Activated T-cell treated with anti-CD3 and anti-CD28 coated beads for 24 hours (primary cell): Measurements from ENCODE around the gene ARSJ.

Experiments
- DNase-seq: peaks from one replicate; pipeline ENCODE4 v3.0.0-alpha.2; 2020; ENCODE audit warnings: low read depth

The ARSJ gene

GRCh38 chr4:113987382-113987941 is 8.0 kb upstream of the ARSJ start:
- DNase-seq: no peak

GRCh38 chr4:113982181-113982580 is 2.7 kb upstream of the ARSJ start:
- DNase-seq: no peak

- DNase-seq: no peak
Measured at GRCh38 chr4:113981591-113981990, 2.1 kb upstream of the ARSJ start.

- no peak for DNase-seq
Measured at GRCh38 chr4:113979905-113980615, 613 bp upstream of the ARSJ start.

GRCh38 chr4:113978561-113979147 is 793 bp downstream of the ARSJ start:
- DNase-seq: no peak

- DNase-seq: no peak
Measured at GRCh38 chr4:113978105-113978504, 1.3 kb downstream of the ARSJ start.

- DNase-seq: no peak
Measured at GRCh38 chr4:113977526-113977855, 2.0 kb downstream of the ARSJ start.

- no peak for DNase-seq
Measured at GRCh38 chr4:113976741-113977525, 2.5 kb downstream of the ARSJ start.

GRCh38 chr4:113975578-113975977 is 3.9 kb downstream of the ARSJ start:
- no peak for DNase-seq

GRCh38 chr4:113974467-113974866 is 5.0 kb downstream of the ARSJ start:
- no peak for DNase-seq

- DNase-seq: no peak
Measured at GRCh38 chr4:113973345-113973744, 6.1 kb downstream of the ARSJ start.

GRCh38 chr4:113972781-113973180 is 6.7 kb downstream of the ARSJ start:
- no peak for DNase-seq

- no peak for DNase-seq
Measured at GRCh38 chr4:113971706-113972360, 7.6 kb downstream of the ARSJ start.

GRCh38 chr4:113969709-113970334 is 9.6 kb downstream of the ARSJ start:
- DNase-seq: no peak

- no peak for DNase-seq
Measured at GRCh38 chr4:113968473-113968872, 11.0 kb downstream of the ARSJ start.

- no peak for DNase-seq
Measured at GRCh38 chr4:113967687-113968086, 11.8 kb downstream of the ARSJ start.

- DNase-seq: no peak
Measured at GRCh38 chr4:113962719-113963265, 16.7 kb downstream of the ARSJ start.

GRCh38 chr4:113962016-113962347 is 17.5 kb downstream of the ARSJ start:
- DNase-seq: no peak

- no peak for DNase-seq
Measured at GRCh38 chr4:113960684-113961321, 18.6 kb downstream of the ARSJ start.

GRCh38 chr4:113959539-113959937 is 19.9 kb downstream of the ARSJ start:
- no peak for DNase-seq

GRCh38 chr4:113958766-113959538 is 20.5 kb downstream of the ARSJ start:
- DNase-seq: no peak
